ENCODE results near the gene PRR36. TPM values are rescaled to one million over a fixed set of nuclear protein-coding genes. Genes with fewer than 3 reads are reported as not detected.

The PRR36 gene
- total RNA-seq, 1 donor from 2014 or later = 2.6 TPM

DNA sequence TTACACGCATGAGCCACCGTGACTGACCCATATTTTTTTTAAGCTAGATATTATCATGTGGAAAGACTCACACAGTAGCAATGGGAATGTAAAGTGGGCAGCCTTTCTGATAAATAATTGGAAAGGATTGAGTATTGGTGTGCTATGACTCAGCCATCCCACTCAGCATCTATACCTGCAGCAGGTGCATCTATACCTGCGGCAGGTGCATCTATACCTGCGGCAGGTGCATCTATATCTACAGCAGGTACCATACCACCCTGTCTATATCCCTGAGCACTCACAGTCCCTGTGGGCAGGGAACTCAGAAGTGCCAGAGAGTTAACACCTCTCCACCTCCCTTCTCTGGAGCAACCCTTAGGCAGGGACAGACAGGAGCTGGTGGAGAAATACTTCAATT, 8.9 kb upstream of the PRR36 start:
- intact Hi-C loops (cut with DNase I) = no loop called here
- Histone ChIP-seq H3K27ac (no peak overlapping the region), H3K9me3 (no peaks in the 10 kb centered on the region), H3K4me3 (no peak overlapping the region), H3K4me1 (peaks cover 2% of the 10 kb centered on the region), H3K36me3 (no peaks in the 10 kb centered on the region), H3K27me3 (peaks cover 8% of the 10 kb centered on the region)
- DNase-seq (no peak), ATAC-seq (no peak)
- no peak for TF ChIP-seq CTCF (IDR thresholded peaks at IDR 0.05)

GRCh38 chr19:7881910-7882309, 7.7 kb upstream of the PRR36 start:
- no peak overlapping the region for H3K4me3 ChIP-seq

GRCh38 chr19:7879836-7880235, 5.6 kb upstream of the PRR36 start:
- intact Hi-C loops (cut with DNase I) = no loop called here
- H3K4me1 ChIP-seq = no peaks in the 10 kb centered on the region
- H3K36me3 ChIP-seq = no peaks in the 10 kb centered on the region
- peaks cover 7% of the 10 kb centered on the region for H3K27me3 ChIP-seq
- no peaks in the 10 kb centered on the region for H3K9me3 ChIP-seq
- TF ChIP-seq CTCF (IDR thresholded peaks at IDR 0.05) = no peak
- H3K4me3 ChIP-seq = no peak overlapping the region
- ATAC-seq = no peak
- H3K27ac ChIP-seq = no peak overlapping the region
- DNase-seq = no peak

More at GRCh38 chr19:7881910-7882309, 7.7 kb upstream of the PRR36 start:
- Histone ChIP-seq H3K4me1 (no peaks in the 10 kb centered on the region), H3K9me3 (no peaks in the 10 kb centered on the region), H3K27ac (no peak overlapping the region), H3K36me3 (no peaks in the 10 kb centered on the region), H3K27me3 (no peaks in the 10 kb centered on the region)
- intact Hi-C loops (cut with DNase I) = no loop called here
- no peak for TF ChIP-seq CTCF (IDR thresholded peaks at IDR 0.05)
- DNase-seq (no peak), ATAC-seq (no peak)

DNA sequence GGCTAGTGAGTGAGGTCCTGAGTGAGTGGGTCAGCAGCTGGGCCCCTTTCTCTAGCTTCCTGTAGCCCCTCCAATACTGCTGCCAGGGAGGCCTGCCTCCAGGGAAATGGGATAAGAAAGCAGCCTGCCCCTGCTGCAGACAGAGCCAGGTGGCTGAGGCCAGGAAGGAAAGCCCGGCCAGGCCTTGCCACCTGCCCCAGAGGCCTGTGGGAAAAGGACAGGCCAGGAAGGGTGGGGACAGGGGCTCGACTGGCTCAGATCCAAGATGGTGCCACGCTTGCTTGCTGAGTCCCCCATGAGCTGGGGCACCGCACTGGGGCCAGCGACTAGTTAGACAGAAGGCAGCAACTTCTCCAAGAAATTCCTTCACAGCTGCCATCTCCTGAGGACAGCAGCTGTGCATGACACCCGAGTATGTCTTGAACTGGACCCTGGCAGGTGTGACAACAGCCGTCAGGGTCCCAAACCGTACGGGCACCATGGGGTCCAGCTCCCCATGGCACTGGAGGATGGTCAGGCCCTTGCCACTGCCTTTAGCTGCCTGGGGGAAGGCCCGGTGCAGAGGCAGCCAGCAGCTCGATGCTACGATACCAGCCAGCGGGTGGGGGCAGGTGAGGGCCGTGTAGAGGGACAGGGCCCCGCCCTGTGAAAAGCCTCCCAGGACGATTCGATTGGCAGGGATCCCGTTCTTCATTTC, 5.1 kb upstream of the PRR36 start:
- intact Hi-C loops (cut with DNase I) = no loop called here
- Histone ChIP-seq H3K9me3 (no peaks in the 10 kb centered on the region), H3K4me3 (no peak overlapping the region), H3K36me3 (no peaks in the 10 kb centered on the region), H3K27me3 (peaks cover 13% of the 10 kb centered on the region), H3K27ac (no peak overlapping the region), H3K4me1 (peaks cover 3% of the 10 kb centered on the region)
- no peak for TF ChIP-seq CTCF (IDR thresholded peaks at IDR 0.05)
- ATAC-seq (no peak), DNase-seq (no peak)

GRCh38 chr19:7877249-7877836, 3.2 kb upstream of the PRR36 start:
- Histone ChIP-seq H3K4me3 (no peak overlapping the region), H3K36me3 (no peaks in the 10 kb centered on the region), H3K27me3 (peaks cover 26% of the 10 kb centered on the region), H3K9me3 (no peaks in the 10 kb centered on the region), H3K27ac (no peak overlapping the region), H3K4me1 (peaks cover 3% of the 10 kb centered on the region)
- no peak for TF ChIP-seq CTCF (IDR thresholded peaks at IDR 0.05)
- ATAC-seq (no peak), DNase-seq (no peak)
- intact Hi-C loops (cut with DNase I) = no loop called here
